Smooth muscle cell of the brain vasculature (primary cell): Measurements from ENCODE around the gene YARS1.

Experiments used
- DNase-seq: peaks from one replicate; pipeline ENCODE4 v3.0.0-alpha.2; 2012; ENCODE audit warnings: low read depth, low spot score

The YARS1 gene

DNA sequence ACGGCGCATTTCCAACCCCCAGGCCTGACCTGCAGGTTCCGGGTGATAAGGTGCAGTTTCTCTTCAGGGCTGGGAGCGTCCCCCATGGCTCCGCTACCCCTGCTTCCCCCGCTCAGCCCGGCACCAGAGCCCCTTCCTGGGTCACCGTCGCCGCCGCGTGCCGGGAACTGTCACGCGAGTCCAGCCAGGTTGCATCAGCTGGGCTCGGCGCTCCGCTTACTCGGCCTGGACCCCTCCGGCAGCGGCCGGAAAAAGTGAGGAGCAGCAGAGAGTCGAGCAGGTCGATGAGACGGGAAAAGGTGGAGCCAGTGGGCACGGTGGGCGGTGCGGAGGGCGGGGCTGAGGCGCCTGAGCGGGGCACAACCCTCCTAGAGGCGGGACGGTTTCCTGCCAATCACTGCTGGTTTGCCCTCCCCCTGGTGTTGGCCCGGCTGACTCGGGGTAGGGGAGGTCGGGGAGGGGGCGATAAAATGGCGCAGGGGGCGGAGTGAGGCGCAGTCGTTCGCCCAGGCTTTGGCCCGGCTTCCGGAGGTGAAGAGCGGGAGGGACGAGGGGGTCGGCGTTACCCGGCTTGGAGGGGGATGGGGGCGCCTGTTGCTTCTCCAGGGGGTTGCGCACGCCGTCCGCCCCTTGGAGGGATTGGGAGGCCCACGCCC lies at the start of gene YARS1, which contains the start of gene S100PBP:
Gene YARS1 (minus strand): TSS at position 200 of the 656 bp plus-strand sequence. CDS start 114 bp downstream, at position 86.
Gene S100PBP (plus strand): TSS at position 495 of the 656 bp plus-strand sequence. CDS start 8,447 bp downstream, outside the sequence.
- peak; percentile 92 for DNase-seq

DNA sequence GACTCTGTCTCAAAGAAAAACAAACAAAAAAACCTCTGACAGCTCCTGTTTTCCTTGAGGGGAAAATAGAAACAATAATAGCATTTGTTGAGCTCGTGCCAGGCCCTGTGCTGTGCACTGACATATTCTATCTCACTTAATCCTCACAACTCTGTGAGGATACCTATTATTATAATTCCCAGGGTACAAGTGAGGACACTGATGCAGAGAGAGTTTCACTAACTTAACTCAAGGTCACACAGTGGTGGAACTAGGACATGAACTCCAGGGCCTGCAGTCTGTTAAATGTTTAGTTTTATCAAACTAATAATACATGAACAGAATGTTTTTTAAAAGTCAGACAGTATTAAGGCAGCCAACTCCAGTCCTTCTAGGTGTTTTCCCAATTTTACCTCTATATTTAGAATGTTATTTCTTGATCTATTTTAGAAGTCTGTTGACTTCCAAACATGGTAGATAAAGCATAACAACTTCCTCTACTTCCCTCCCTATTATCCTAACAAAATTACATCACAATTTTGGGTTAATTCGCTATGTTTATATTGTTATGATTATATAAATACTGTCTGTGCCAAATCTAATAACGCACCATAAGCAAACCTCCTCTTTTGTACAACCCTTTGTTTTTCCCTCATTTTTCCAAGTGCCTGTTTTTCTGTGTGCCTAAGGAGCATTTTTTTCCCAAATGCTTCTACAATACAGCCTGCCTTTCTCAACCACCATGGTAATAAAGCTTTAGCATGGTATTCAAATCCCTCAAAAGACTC lies 48.7 kb upstream of the YARS1 start:
- no peak for DNase-seq

- DNase-seq = no peak
Observed at GRCh38 chr1:32864375-32865019, 47.3 kb upstream of the YARS1 start.

DNA sequence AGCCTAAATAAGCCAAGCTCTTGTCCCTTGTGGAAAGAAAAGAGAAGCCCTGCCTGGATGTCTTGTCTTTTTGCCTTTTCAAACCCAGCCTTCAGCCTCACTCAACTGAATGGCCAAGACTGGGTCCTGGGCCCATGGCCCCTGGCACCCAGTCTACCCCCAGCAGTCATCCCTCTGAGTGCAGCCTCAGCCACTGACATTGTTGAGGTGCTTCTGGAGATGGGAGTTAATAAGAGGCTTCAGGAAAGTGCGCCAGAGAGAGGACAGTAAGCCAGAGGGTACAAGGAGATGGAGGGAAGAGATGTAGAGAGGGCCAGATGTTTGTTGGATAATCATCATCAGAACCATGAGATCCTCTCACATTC lies 46.7 kb upstream of the YARS1 start:
- DNase-seq = no peak

- no peak for DNase-seq
Observed at GRCh38 chr1:32863218-32863880, 46.2 kb upstream of the YARS1 start.

DNA sequence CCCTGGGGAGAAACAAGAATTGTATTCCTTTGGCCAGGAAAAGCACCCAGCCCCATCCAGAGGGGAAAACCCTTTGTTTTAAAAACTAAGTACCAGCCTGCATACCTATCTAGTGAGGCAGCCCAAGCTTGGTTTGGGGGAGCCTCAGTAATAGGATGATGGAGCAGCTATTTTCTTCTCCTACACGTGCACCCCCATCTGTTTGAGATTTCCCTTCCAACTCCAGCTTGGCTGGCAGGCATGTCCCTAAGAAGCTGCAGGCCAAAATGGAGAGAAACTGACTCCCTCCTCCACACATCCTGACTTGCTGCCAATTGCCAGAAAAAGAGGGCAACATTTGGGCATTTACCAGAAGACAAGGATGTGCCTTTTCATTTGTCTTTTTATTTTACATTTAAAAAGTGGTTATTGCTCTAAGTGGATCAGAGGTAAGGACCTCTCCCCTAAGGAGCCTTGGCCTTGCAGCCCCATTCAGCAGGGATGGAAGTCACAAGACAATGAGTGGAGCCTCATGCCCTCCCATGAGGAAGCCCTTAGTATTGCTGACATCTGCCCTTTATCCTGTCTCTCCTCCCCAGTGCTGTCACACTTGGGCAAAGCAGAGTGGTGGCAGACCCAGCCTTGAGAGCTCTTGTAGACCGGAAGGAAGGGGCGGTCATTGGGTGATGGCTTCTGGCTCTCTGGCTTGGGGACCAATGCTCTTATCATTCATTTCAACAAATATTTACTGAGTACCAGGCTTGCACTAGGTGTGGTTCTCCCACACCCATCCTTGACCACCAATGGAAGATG lies 44.9 kb upstream of the YARS1 start:
- no peak for DNase-seq

DNA sequence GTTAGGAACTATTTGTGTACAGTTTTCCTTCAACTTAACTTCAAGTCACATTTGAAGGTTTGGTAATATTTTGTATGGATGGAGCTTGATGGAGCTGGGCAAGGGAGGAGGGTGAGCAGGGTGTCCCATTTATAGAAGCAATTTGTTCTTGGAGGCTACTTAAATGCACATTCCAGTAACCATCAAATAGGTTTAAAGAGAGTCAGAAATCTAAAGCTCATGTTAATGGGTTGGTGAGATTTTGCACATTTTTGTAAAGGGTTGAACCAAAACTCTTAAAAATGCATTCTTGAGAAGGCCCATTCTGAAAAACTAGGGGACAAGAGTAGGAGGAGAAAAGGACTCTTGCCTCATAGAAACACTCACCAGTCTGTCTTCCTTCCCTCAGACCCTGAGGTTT lies 43.4 kb upstream of the YARS1 start:
- DNase-seq = no peak

DNA sequence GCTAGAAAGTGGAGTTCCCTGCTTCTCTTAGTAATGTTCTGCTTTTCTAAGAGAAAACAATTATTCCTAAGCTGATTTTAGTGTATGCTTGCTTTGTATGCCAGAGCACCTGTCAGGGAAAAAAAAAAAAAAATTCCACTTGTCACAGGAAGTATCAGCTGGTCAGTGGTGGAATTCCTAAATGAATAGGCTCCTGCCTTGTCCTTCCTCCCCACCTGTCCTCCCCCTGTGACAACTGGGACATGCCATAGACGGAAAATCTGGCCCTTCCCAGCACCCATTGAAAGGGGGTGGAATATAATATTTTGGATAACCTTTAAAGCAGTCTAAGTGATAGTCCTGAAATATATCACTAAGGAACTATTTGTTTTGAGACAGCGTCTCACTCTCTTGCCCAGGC lies 42.8 kb upstream of the YARS1 start:
- no peak for DNase-seq

- no peak for DNase-seq
Observed at GRCh38 chr1:32858791-32859190, 41.6 kb upstream of the YARS1 start.

- no peak for DNase-seq
Observed at GRCh38 chr1:32858136-32858535, 41.0 kb upstream of the YARS1 start.

DNA sequence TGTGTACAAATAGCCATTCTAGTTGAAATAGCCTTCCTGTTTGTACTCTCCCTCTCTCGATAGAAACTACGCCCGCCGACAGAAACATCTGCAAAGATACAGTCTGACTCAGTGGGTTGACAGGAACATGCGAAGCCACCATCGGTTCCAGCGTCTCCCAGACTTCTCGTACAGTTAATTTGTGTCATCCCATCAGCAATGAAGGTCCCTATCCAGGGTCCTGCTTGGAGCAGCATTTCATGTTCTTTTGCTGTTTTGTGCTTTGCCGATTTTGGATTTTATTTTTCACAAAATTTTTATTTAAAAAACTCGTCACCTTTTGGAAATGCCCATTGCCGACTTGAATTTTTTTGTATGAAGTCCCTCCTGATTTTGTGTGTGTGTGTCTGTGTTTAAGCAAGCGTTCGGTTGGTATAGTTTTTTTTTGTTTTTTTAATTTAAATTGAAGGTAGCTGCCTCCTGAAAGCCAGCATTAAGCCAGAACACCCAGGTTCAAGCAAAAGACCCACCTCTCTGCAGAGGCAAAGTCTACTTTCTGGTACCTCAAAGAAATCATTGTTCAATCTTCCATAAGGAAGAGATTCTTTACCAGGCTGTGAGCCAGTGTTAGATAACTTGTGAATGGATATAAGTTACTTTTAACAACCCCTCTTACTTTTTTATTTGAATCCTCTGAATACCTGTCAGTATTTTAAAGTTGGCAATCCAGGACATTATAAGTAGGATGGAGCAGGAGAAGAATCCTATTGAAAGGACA lies 38.9 kb upstream of the YARS1 start:
- no peak for DNase-seq

DNA sequence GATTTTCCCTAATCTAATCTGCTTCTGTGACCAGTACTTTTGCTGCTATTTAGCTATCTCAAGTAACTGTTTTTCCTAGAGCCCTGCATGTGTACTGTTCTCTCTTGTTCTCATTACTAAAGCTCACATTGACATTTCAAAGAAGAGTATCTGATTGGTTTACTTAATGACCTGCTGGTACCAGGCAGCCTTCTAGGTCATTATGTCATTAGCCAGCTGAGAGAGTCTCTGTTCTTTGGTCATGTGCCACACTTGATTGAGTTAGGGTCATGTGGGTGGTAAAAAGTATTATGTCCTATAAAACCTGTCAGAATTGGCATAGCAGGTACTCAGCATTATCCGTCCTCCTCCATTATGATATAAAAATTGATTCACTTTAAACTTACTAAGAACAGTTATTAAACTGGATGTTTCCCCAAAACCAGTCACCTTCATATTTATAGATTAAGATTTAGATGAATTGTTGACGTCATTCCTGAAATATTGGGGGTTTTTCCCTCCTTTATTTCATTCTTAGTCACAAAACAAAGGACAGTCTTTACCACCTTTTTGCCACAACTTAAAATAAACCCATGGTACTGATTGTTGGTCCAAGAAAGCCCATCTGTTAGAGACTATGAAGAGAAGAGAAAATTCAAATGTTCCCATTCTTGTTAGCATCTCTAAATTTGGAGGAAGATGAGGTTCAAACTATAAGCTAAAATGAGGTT lies 31.4 kb upstream of the YARS1 start:
- no peak for DNase-seq

- no peak for DNase-seq
Observed at GRCh38 chr1:32831878-32832277, 14.7 kb upstream of the YARS1 start.

DNA sequence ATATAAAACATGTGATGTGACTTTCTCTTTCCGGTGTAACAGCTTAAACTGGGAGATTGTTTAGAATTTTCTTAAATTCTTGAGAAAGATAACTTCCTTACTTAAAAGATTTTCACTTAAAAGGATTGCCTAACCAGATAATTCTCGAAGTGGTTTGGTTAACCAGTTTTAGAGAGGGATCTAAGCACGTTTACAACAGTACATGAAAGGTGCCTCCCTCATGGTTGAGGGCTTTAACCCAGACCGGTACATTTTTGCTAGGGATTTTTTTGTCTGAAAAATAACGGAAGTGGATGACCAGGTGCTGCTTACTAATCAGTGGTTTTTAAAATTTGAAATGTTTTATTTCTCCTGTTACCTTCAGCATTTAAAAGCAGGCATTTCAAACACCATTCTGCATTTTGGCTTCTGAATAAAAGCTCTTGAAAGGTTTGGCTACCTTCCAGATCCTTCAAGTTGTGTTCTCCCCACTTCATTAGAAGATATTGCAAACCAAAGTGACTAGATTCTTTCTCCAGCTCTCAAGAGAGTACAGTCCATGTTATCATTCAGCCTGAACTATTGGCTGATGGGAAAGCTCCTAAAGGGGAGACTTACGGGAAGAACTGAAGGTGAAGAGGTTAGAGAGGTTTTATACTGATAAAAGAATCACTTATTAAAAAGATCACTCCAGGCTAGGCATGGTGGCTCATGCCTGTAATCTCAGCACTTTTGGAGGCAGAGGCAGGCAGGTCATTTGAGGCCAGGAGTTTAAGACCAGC lies 13.1 kb upstream of the YARS1 start:
- DNase-seq = no peak

GRCh38 chr1:32828341-32828740 lies 11.2 kb upstream of the YARS1 start:
- peak; percentile 1 for DNase-seq

GRCh38 chr1:32825181-32825580 lies 8.0 kb upstream of the YARS1 start:
- DNase-seq = no peak

DNA sequence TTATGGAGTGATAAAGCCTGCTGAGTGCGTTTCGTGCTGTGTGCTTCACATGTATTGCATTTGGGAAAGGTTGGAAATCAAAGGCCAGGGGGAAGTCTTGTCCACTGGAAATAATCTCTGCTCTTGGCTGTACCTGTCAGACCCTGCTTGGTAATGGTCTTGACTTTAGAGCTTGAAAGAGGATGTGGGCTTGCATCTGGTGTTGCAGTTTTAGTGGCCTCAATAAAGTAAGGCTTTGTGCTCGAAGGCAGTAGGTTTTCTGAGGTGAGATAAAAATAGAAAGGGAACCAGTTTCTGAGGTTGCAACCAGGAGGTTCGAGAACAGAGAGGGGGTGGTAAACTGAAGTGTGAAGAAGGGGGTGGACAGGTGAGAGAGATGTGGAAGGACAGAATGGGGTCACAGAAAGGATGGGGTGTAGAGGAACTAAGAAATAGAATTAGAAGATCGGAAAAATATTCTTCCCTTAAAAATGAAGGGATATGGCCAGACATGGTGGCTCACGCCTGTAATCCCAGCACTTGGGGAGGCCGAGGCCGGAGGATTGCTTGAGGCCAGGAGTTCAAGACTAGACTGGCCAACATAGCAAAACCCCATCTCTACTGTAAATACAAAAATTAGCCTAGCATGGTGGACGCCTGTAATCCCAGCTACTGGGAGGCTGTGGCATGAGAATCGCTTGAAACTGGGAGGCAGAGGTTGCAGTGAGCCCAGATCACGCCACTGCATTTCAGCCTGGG lies 1.8 kb upstream of the YARS1 start:
- no peak for DNase-seq
